A375 (cell line): ENCODE results near the gene AGXT. TPM values are rescaled to one million over a fixed set of nuclear protein-coding genes. Genes with fewer than 3 reads are reported as not detected.

Experiments
- total RNA-seq: library from RNA; depleted of rRNA; stranded (reverse); fragments of >200 nt; shearing (Covaris generic); gene quantifications from 2 replicates; pipeline ENCODE4 v1.2.3, GENCODE V29; 2014; rRNA removed

AGXT gene
- total RNA-seq, result not detected in 2 replicates

DNA sequence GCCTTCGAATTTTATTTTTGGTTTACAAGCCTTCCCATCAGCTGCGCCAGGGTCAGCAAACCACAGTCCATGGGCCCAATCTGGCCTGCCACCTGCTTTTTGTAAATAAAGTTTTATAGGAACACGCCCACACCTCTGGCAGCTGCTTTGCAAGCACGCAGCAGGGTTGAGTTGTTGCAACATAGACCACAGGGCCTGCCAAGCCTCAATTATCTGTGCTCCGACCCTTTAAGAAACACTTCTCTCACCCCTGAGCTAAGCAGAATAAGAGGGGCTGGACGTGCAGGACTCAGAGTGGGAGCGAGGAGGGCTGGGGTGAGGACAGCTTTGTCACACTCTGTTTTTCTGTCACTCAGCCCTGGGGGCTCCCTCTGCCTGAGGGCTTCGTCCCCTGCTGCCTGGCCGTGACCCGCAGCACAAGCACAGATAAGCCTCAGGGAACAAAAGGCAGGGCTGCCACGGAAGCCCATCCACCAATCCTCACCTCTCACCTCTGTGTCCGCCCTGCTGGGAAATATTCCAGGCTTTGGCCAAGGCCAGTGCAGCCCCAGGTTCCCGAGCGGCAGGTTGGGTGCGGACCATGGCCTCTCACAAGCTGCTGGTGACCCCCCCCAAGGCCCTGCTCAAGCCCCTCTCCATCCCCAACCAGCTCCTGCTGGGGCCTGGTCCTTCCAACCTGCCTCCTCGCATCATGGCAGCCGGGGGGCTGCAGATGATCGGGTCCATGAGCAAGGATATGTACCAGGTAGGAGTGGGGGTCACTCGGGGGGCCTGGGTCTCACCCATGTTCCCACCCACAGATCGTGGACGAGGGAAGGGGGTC, at the start of gene AGXT:
Gene AGXT (plus strand): TSS at position 539 of the 823 bp plus-strand sequence. CDS start 42 bp downstream, at position 581.

DNA sequence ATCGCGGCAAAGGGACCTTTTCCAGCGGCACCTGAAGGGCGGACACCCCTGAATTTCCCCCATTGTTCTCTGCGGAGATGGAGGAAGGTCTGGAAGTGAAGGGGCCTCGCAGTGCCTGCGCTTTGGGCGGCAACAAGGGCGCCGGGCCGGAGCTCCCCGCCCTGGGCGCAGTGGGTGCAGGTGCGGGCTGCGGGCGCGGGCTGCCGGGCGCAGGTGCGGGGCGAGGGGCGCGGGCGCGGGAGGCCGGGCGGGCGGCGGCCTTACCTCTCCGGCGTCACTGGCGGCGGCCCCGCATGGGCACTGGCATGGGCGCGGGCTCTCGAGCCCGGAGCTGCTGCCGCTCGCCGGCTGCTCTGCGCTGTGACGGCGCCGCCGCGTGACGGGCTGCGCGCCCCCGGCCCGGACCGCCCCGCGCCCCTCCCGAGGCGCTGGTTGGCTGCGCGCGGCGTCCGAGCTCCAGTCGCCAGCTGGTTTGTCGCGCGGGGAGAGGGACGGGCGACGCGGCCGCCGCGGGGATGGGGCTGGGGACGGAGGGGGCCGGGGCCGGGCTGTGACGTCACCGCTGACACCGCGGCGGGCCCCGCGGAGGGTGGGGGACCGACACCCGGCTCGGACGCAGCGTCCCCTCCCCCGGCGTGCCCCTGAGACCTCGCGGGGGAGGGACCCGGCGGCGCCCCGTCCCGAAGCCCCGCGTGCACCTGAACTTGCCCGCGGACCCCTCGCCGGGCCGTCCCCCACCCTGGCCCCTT, 48.6 kb upstream of the AGXT start, which contains the start of gene KIF1A:
Gene KIF1A (minus strand): TSS at position 362 of the 749 bp plus-strand sequence. CDS start 22,467 bp downstream, outside the sequence.

DNA sequence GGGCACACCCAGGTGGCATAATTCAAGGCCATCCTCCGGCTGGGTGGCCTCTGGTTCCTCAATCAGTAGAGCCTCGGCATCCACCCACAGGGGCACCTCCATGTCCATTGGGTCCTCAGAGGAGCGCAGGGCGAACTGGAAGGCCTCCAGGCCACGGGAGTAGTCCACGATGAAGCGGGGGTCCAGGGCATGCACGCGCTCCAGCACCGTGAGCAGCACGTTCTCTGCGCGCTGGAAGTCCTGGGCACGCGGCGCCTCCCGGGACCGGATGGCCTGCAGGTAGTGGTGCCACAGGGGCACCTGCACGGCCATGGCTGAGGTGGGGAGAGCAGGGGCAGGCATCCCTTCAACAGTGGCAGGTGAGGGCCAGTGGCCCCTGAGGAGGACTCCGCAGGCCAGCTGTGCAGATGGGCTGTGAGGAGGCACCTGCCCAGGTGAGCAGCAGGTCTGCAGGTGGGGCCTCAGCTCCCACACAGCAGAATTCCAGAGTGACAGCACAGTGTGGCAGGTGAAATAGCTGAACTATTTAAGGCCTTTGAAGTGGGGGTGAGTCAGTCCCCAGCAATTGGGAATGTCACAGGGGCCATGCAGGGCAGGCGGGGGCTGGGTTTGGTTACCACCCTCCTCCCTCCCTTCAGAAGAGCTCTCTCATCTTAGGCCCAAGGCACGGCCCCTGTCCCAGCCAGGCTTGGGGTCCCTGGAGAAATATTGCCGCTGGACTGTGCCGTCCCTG, 27.2 kb downstream of the AGXT start, which contains the start of gene MAB21L4:
Gene MAB21L4 (minus strand): TSS at position 501 of the 733 bp plus-strand sequence. CDS start 159 bp downstream, at position 342.

DNA sequence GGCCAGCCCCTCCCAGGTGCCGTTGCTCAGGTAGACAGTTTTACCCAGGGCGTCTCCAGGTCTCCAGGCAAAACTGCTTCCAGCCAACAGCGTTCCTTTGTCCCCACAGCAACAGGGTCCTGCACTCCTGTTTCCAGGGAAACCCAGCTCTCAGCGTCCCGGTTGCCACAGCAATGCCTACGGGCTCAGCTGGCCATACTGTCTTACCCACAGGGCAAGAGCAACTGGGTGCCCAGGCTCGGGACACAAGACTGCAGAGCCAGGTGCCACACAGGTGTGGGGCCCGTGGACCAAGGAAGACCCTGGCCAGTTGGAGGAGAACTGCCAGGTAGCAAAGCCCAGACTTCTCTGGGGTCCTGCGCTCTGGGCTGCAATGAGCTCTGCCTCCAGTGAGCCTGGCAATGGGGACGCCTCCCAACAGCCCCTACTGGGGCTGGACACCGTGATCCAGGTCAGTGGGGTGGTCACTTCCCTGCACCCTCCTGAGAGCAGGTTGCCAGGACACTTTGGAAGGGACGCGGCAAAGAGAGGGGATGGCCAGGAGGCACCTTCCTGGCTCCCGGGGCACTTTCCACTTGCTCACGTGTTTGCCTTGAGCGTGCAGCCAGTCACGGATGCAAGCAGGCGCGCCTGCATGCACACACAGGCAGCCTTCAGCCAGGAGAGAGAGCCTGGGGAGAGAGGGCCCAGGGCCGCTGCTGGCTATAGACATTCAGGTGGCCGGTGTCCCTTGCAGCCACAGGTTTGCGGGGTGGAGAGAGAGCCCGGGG, 37.7 kb downstream of the AGXT start, which contains the start of gene CROCC2:
Gene CROCC2 (plus strand): TSS at position 196 of the 770 bp plus-strand sequence. CDS start 178 bp downstream, at position 374.

Other genes with a start within 250 kb of the AGXT start
- 0.16 and 0.19 TPM in 2 replicates for gene GPR35, start 243.3 kb upstream of the AGXT start, total RNA-seq
- gene AQP12B, start 185.9 kb upstream of the AGXT start, total RNA-seq, result not detected in 2 replicates
- not detected in 2 replicates for gene AQP12A, start 177.0 kb upstream of the AGXT start, total RNA-seq
- gene KIF1A, start 48.6 kb upstream of the AGXT start, total RNA-seq, result 5.6 and 5.8 TPM in 2 replicates
- not detected in 2 replicates for gene MAB21L4, start 27.3 kb downstream of the AGXT start, total RNA-seq
- not detected in 2 replicates for gene CROCC2, start 37.5 kb downstream of the AGXT start, total RNA-seq
- gene SNED1, start 129.8 kb downstream of the AGXT start, total RNA-seq, result 10.2 and 13.6 TPM in 2 replicates
- gene MTERF4, start 233.5 kb downstream of the AGXT start, total RNA-seq, result 23.0 and 34.4 TPM in 2 replicates